Measurements from ENCODE around the gene PCED1A.

Gene PCED1A

GRCh38 chr20:2804041-2804828 lies 36.2 kb downstream of the PCED1A start:
- Histone ChIP-seq H3K4me1 (ENCODE audit: insufficient read depth, low read length, poor library complexity, severe bottlenecking) (peaks cover 15% of the 10 kb centered on the region), H3K9ac (ENCODE audit: low read depth, low read length, poor library complexity, severe bottlenecking) (no peak overlapping the region), H2AFZ (ENCODE audit: low read length) (no peak overlapping the region), H3K9me2 (replicated peaks; ENCODE audit: low read depth, low read length) (no peaks in the 10 kb centered on the region), H3K4me3 (ENCODE audit: low read length, poor library complexity, severe bottlenecking) (no peak overlapping the region), H3K27me3 (ENCODE audit: insufficient read depth, low read length, poor library complexity, severe bottlenecking) (peaks cover 8% of the 10 kb centered on the region), H3K79me2 (ENCODE audit: insufficient read depth, low read length) (peaks cover 10% of the 10 kb centered on the region), H3K4me2 (ENCODE audit: low read depth, low read length, poor library complexity, severe bottlenecking) (no peak overlapping the region), H3K9me3 (ENCODE audit: insufficient read depth, low read depth, low read length) (no peaks in the 10 kb centered on the region), H3K36me3 (ENCODE audit: insufficient read depth, low read length) (no peaks in the 10 kb centered on the region), H3F3A (ENCODE audit: low read depth) (peaks cover 9% of the 10 kb centered on the region; the same call in 1 of the 2 replicates), H4K20me1 (ENCODE audit: insufficient read depth, low read length, poor library complexity, severe bottlenecking) (no peaks in the 10 kb centered on the region)
- no peak for TF ChIP-seq CTCF (conservative IDR thresholded peaks at IDR 0.05; ENCODE audit: low read length)
- no peak for TF ChIP-seq EZH2phosphoT487 (IDR thresholded peaks at IDR 0.05; ENCODE audit: borderline replicate concordance)

GRCh38 chr20:2801286-2801728 lies 39.1 kb downstream of the PCED1A start:
- Histone ChIP-seq H3K4me1 (ENCODE audit: insufficient read depth, low read length, poor library complexity, severe bottlenecking) (peaks cover 37% of the 10 kb centered on the region), H3K9me3 (ENCODE audit: insufficient read depth, low read depth, low read length) (no peaks in the 10 kb centered on the region), H3K79me2 (ENCODE audit: insufficient read depth, low read length) (peaks cover 39% of the 10 kb centered on the region), H3K9me2 (replicated peaks; ENCODE audit: low read depth, low read length) (no peaks in the 10 kb centered on the region), H3K36me3 (ENCODE audit: insufficient read depth, low read length) (peaks cover 24% of the 10 kb centered on the region; the same call in 1 of the 2 replicates), H3K9ac (ENCODE audit: low read depth, low read length, poor library complexity, severe bottlenecking) (peak overlapping the region; percentile 98), H3K4me3 (ENCODE audit: low read length, poor library complexity, severe bottlenecking) (peak overlapping the region; percentile 77), H3K4me2 (ENCODE audit: low read depth, low read length, poor library complexity, severe bottlenecking) (peak overlapping the region; percentile 82), H3K27me3 (ENCODE audit: insufficient read depth, low read length, poor library complexity, severe bottlenecking) (peaks cover 8% of the 10 kb centered on the region), H4K20me1 (ENCODE audit: insufficient read depth, low read length, poor library complexity, severe bottlenecking) (peaks cover 25% of the 10 kb centered on the region), H2AFZ (ENCODE audit: low read length) (peak overlapping the region; percentile 60), H3F3A (ENCODE audit: low read depth) (peaks cover 9% of the 10 kb centered on the region; the same call in 1 of the 2 replicates)
- TF ChIP-seq EZH2phosphoT487 (IDR thresholded peaks at IDR 0.05; ENCODE audit: borderline replicate concordance) (no peak), CTCF (conservative IDR thresholded peaks at IDR 0.05; ENCODE audit: low read length) (no peak)

GRCh38 chr20:2800521-2801285 lies 39.8 kb downstream of the PCED1A start, which contains the start of gene CPXM1:
Gene CPXM1 (minus strand): TSS chr20:2800627. CDS start chr20:2800572, 55 bp downstream.
- peak within 1 kb of the TSS; percentile 77 for H3K4me3 ChIP-seq (ENCODE audit: low read length, poor library complexity, severe bottlenecking)
- H3K27me3 ChIP-seq (ENCODE audit: insufficient read depth, low read length, poor library complexity, severe bottlenecking), result peaks cover 8% of the 10 kb centered on the region
- H3K4me1 ChIP-seq (ENCODE audit: insufficient read depth, low read length, poor library complexity, severe bottlenecking), result peaks cover 37% of the 10 kb centered on the region
- peaks cover 9% of the 10 kb centered on the region; the same call in 1 of the 2 replicates for H3F3A ChIP-seq (ENCODE audit: low read depth)
- no peaks in the 10 kb centered on the region for H3K9me3 ChIP-seq (ENCODE audit: insufficient read depth, low read depth, low read length)
- peaks cover 31% of the 10 kb centered on the region for H4K20me1 ChIP-seq (ENCODE audit: insufficient read depth, low read length, poor library complexity, severe bottlenecking)
- H2AFZ ChIP-seq (ENCODE audit: low read length), result peak within 1 kb of the TSS; percentile 60
- H3K9me2 ChIP-seq (replicated peaks; ENCODE audit: low read depth, low read length), result no peaks in the 10 kb centered on the region
- peaks cover 45% of the 10 kb centered on the region for H3K79me2 ChIP-seq (ENCODE audit: insufficient read depth, low read length)
- no peak for TF ChIP-seq EZH2phosphoT487 (IDR thresholded peaks at IDR 0.05; ENCODE audit: borderline replicate concordance)
- 0 out of 2 replicates have a peak, but pooled peaks have one; percentile 18 for TF ChIP-seq CTCF (conservative IDR thresholded peaks at IDR 0.05; ENCODE audit: low read length)
- H3K9ac ChIP-seq (ENCODE audit: low read depth, low read length, poor library complexity, severe bottlenecking), result peak within 1 kb of the TSS; percentile 98
- peaks cover 29% of the 10 kb centered on the region; the same call in 1 of the 2 replicates for H3K36me3 ChIP-seq (ENCODE audit: insufficient read depth, low read length)
- H3K4me2 ChIP-seq (ENCODE audit: low read depth, low read length, poor library complexity, severe bottlenecking), result peak within 1 kb of the TSS; percentile 85
